NCI-H82 (cell line): ENCODE results near the gene USB1.

Source experiments
- DNase-seq: peaks from one replicate; lab custom pipeline; 2025; lab: John Stamatoyannopoulos, UW

The USB1 gene

GRCh38 chr16:58019866-58020538 lies 18.8 kb downstream of the USB1 start:
- no peak for DNase-seq

- peak; percentile 62 for DNase-seq
These were observed 19.7 kb downstream of the USB1 start for GRCh38 chr16:58020628-58021521.

- no peak for DNase-seq
These were observed 20.7 kb downstream of the USB1 start for GRCh38 chr16:58021661-58022551.

GRCh38 chr16:58022601-58023371 lies 21.6 kb downstream of the USB1 start:
- peak; percentile 40 for DNase-seq

GRCh38 chr16:58024486-58025350 lies 23.5 kb downstream of the USB1 start:
- no peak for DNase-seq

GRCh38 chr16:58025351-58026138 lies 24.3 kb downstream of the USB1 start, which contains the start of gene MMP15:
Gene MMP15 (plus strand): TSS chr16:58025754. CDS start chr16:58026351, 597 bp downstream.
- peak; percentile 85 for DNase-seq

GRCh38 chr16:58026139-58026704 lies 25.0 kb downstream of the USB1 start:
- DNase-seq = peak; percentile 62

GRCh38 chr16:58026705-58027160 lies 25.5 kb downstream of the USB1 start:
- peak; percentile 62 for DNase-seq

- peak; percentile 49 for DNase-seq
These were observed 26.1 kb downstream of the USB1 start for GRCh38 chr16:58027161-58027915.

- no peak for DNase-seq
These were observed 26.8 kb downstream of the USB1 start for GRCh38 chr16:58027916-58028455.

GRCh38 chr16:58028541-58029070 lies 27.4 kb downstream of the USB1 start:
- DNase-seq = no peak

- DNase-seq = no peak
These were observed 28.2 kb downstream of the USB1 start for GRCh38 chr16:58029410-58029809.

GRCh38 chr16:58030136-58030840 lies 29.1 kb downstream of the USB1 start:
- no peak for DNase-seq

GRCh38 chr16:58031016-58031800 lies 30.0 kb downstream of the USB1 start:
- DNase-seq = peak; percentile 17

- DNase-seq = peak; percentile 19
These were observed 31.6 kb downstream of the USB1 start for GRCh38 chr16:58032710-58033293.

- DNase-seq = no peak
These were observed 33.0 kb downstream of the USB1 start for GRCh38 chr16:58034128-58034685.
